HepG2 (cell line): ENCODE measurements around the gene PBX4. TPM values are rescaled to one million over a fixed set of nuclear protein-coding genes. Genes with fewer than 3 reads are reported as not detected.
A peak's percentile ranks its signal among the peaks of the same experiment; 100 is the strongest.

Source experiments
- CBFB ChIP-seq: sonication (generic); formaldehyde crosslinking; IDR thresholded peaks from 2 replicates; pipeline ENCODE4 v1.4.0; 2020; ENCODE audit warnings: missing genetic modification reagents
- DMAP1 ChIP-seq: IDR thresholded peaks from 2 replicates; pipeline ENCODE4 v1.6.1; 2016
- DRAP1 ChIP-seq: IDR thresholded peaks from 2 replicates; pipeline ENCODE4 v1.6.1; 2016; ENCODE audit warnings: missing genetic modification reagents, missing compliant biosample characterization
- FUBP1 ChIP-seq: sonication (generic); formaldehyde crosslinking; IDR thresholded peaks from 2 replicates; pipeline ENCODE4 v1.5.1; 2020; ENCODE audit warnings: missing genetic modification reagents, mild to moderate bottlenecking, borderline replicate concordance
- LRRFIP1 ChIP-seq: sonication (generic); formaldehyde crosslinking; conservative IDR thresholded peaks from 2 replicates; pipeline ENCODE4 v1.4.0; 2020; ENCODE audit warnings: missing genetic modification reagents
- MAX ChIP-seq: IDR thresholded peaks from 2 replicates; pipeline ENCODE4 v1.6.1; 2012; ENCODE audit warnings: inconsistent platforms
- PHB2 ChIP-seq: fragments of 450-650 bp; IDR thresholded peaks from 2 replicates; pipeline ENCODE4 v1.6.1; 2018; ENCODE audit not compliant: partially characterized antibody
- PTBP1 ChIP-seq: fragments of 200-400 bp; formaldehyde crosslinking; IDR thresholded peaks from 2 replicates; pipeline ENCODE4 v1.6.1; 2018; ENCODE audit warnings: low read length, low read depth; ENCODE audit not compliant: poor library complexity, severe bottlenecking
- RARA ChIP-seq: IDR thresholded peaks from 2 replicates; pipeline ENCODE4 v1.6.1; 2016; ENCODE audit warnings: missing genetic modification reagents, missing compliant biosample characterization
- ZBTB33 ChIP-seq: sonication (generic); formaldehyde crosslinking; IDR thresholded peaks from 2 replicates; pipeline ENCODE4 v1.4.0; 2020; ENCODE audit warnings: missing genetic modification reagents
- ZBTB38 ChIP-seq: sonication (generic); formaldehyde crosslinking; IDR thresholded peaks from 2 replicates; pipeline ENCODE4 v1.5.1; 2020; ENCODE audit warnings: mild to moderate bottlenecking, missing genetic modification reagents
- ZFP36L1 ChIP-seq: sonication (generic); formaldehyde crosslinking; IDR thresholded peaks from 2 replicates; pipeline ENCODE4 v1.8.0; 2022; ENCODE audit warnings: mild to moderate bottlenecking, missing genetic modification reagents, moderate library complexity
- ZNF256 ChIP-seq: sonication (generic); formaldehyde crosslinking; conservative IDR thresholded peaks from 2 replicates; pipeline ENCODE4 v1.4.0; 2020; ENCODE audit warnings: missing genetic modification reagents
- ZNF333 ChIP-seq: sonication (generic); formaldehyde crosslinking; IDR thresholded peaks from 2 replicates; pipeline ENCODE4 v1.4.0; 2020; ENCODE audit warnings: mild to moderate bottlenecking, missing genetic modification reagents, borderline replicate concordance
- ZNF335 ChIP-seq: sonication (generic); formaldehyde crosslinking; IDR thresholded peaks from 2 replicates; pipeline ENCODE4 v1.4.0; 2020; ENCODE audit warnings: missing genetic modification reagents
- ZNF563 ChIP-seq: sonication (generic); formaldehyde crosslinking; IDR thresholded peaks from 2 replicates; pipeline ENCODE4 v1.8.0; 2022; ENCODE audit warnings: mild to moderate bottlenecking, moderate library complexity, missing genetic modification reagents
- ZNF576 ChIP-seq: sonication (generic); formaldehyde crosslinking; IDR thresholded peaks from 2 replicates; pipeline ENCODE4 v1.4.0; 2020; ENCODE audit warnings: mild to moderate bottlenecking, missing genetic modification reagents
- ZNF672 ChIP-seq: sonication (generic); formaldehyde crosslinking; IDR thresholded peaks from 2 replicates; pipeline ENCODE4 v1.8.1; 2022; ENCODE audit warnings: missing genetic modification reagents
- ZNF784 ChIP-seq: sonication (generic); formaldehyde crosslinking; IDR thresholded peaks from 2 replicates; pipeline ENCODE4 v1.5.1; 2020; ENCODE audit warnings: missing genetic modification reagents, mild to moderate bottlenecking, borderline replicate concordance
- polyA plus RNA-seq, 8 experiments: library from polyadenylated mRNA; depleted of rRNA in 3 of 8; stranded (reverse) in 7 of 8; unstranded in 1 of 8; fragments of >200 nt; fragmentation: Illumina TruSeq in 4 of 8; extraction: Trizol in 4 of 8; gene quantifications; 2 replicates each; pipeline versions ENCODE4 v1.2.1 to v1.2.3, GENCODE V29; 2011 to 2016; ENCODE audit warnings: low read depth in 4 of 8, missing spikeins in 1 of 8, mixed read lengths in 1 of 8; ENCODE audit not compliant: insufficient read depth in 1 of 8
- total RNA-seq, 5 experiments: library from RNA; depleted of rRNA; stranded (reverse); fragments of >200 nt; fragmentation: Illumina TruSeq; extraction: Trizol; gene quantifications; 2 replicates each; pipeline ENCODE4 v1.2.3, GENCODE V29; 2016; ENCODE audit warnings: low read depth in 1 of 5

The PBX4 gene
- total and polyA plus RNA-seq, 2 of the 13 experiments (the other 11 are each of a cell fraction or from before 2014, with no cell fraction given): not detected

- TF ChIP-seq FUBP1 (CRISPR knock-in tag): no peak
- TF ChIP-seq LRRFIP1: no peak
- TF ChIP-seq PHB2: no peak
- no peak for TF ChIP-seq RARA (CRISPR knock-in tag)
- TF ChIP-seq ZNF672 (CRISPR knock-in tag): no peak
- peak; percentile 50; the same call in 1 of the 2 replicates for TF ChIP-seq ZNF784 (CRISPR knock-in tag)
- no peak for TF ChIP-seq ZBTB33 (CRISPR knock-in tag)
- TF ChIP-seq ZNF576 (CRISPR knock-in tag): no peak
- TF ChIP-seq ZNF333: no peak
- TF ChIP-seq ZNF256: no peak
- TF ChIP-seq ZNF563 (CRISPR knock-in tag): no peak
- TF ChIP-seq DRAP1: no peak
- TF ChIP-seq ZBTB38: peak; percentile 28; the same call in 1 of the 2 replicates
- no peak for TF ChIP-seq ZNF335 (CRISPR knock-in tag)
- TF ChIP-seq DMAP1 (CRISPR knock-in tag): no peak
- TF ChIP-seq MAX: peak; percentile 42; the same call in 1 of the 2 replicates
- no peak for TF ChIP-seq PTBP1
- TF ChIP-seq CBFB (CRISPR knock-in tag): no peak
- no peak for TF ChIP-seq ZFP36L1 (CRISPR knock-in tag)
These were observed 24.9 kb upstream of the PBX4 start, which contains the start of gene GMIP (continued) for GRCh38 chr19:19643158-19644053.
